ENCODE measurements around the gene NTPCR.
A peak's percentile ranks its signal among the peaks of the same experiment; 100 is the strongest.
"Not testable (repeated sequence)": the region's sequence is repeated elsewhere in the genome, so short reads cannot be mapped to it uniquely, and the experiment has no call there.

The NTPCR gene

DNA sequence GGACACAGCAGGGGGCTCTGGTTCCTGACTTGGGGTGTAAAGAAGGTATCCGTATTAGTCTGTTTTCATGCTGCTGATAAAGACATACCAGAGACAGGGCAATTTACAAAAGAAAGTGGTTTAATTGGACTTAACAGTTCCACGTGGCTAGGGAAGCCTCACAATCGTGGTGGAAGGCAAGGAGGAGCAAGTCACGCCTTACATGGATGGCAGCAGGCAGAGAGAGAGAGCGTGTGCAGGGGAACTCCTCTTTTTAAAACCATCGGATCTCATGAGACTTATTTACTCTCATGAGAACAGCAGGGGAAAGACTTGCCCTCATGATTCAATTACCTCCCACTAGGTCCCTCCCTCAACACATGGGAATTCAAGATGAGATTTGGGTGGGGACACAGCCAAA, 23.2 kb upstream of the NTPCR start:
- DNase-seq (ENCODE audit: low spot score) = not testable (repeated sequence)

DNA sequence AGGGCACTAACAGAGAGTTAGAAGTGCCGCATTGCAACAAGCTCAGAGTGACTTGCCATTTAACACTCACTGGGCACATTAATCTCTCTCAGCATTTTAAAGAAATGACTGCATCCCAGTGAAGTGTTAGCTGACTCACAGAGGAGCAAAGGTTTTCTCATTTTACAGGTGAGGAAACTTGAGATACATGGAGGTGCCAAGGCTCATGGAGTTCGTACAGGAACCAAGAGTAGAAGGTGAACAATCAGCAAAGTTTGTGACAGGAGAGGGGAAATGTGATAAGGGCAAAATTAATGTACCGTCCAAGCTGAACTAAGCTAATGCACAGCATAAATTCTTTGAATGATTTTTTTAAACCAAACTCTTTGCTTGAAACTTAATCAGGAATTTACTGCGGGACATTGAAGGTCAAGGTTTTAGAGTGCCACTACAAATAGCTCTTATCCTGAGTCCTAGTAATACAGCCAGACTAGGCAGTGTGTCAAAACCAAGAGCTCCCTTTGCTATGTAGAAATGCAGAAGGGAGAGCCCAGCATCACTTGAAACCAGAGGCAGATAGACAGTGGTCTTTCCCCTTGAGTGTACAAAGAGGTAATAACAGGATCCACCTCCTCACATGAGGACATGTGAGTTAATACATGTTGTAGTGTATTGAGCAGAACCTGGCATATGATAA, 22.4 kb upstream of the NTPCR start:
- DNase-seq (ENCODE audit: low spot score) = no peak

DNA sequence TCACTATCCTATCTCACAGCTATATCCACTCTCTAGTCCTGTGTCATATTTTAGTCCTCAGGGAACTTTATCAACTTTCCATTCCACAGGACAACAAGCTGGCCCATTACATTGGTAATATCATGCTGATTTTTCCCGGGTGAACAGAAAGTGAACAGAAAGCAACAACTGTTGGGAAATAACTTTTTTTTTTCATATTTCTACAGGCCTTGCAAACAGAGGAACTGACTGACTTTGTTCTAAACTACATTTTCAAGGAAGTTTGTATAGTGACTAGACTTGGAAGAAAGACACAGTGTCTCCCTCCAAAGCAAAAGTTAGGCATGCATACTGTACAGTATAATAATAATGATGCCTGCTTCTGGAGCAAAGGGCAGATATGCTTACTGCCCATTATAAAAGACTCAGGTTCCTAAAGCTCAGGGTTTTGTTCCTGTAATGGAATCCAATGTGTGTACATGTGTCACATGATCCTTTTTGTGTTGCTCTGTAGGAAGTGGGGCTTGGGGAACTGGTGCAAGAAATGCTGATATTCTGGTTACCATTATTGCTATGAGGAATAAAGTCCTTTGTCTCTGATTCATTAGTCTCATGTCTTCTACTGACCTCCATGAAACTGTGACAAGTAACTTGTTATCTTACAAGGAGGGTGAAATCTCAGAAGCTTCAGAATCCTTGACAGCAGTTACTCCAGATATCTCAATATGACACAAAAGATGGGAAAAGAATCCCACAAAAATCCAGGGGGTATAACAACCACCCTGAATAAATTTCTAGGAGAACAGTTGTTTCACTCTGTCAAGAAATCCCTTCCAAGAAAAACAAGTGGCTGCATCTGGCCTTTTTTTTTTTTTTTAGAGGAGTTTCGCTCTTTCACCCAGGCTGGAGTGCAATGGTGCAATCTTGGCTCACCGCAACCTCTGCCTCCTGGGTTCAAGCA, 17.7 kb upstream of the NTPCR start:
- DNase-seq (ENCODE audit: low spot score) = no peak

DNA sequence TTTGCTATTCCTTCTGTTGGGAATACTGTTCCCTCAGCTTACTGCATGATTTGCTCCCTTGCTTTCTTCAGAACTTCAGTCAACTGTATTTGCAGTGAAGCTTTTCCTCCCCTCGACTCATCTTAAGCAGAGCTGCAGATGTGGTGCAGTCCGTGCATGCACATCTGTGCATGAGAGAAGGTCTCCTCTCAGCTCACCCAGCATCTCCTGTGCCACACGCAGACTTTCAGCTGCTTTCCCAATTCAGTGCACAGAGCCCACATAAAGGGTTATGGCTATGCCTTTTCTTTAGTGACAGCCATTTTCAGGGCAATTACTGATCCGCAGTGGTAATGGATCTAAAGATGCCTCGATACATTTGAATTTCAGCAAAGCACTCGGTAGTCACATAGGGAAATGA, 13.5 kb upstream of the NTPCR start:
- no peak for DNase-seq (ENCODE audit: low spot score)

DNA sequence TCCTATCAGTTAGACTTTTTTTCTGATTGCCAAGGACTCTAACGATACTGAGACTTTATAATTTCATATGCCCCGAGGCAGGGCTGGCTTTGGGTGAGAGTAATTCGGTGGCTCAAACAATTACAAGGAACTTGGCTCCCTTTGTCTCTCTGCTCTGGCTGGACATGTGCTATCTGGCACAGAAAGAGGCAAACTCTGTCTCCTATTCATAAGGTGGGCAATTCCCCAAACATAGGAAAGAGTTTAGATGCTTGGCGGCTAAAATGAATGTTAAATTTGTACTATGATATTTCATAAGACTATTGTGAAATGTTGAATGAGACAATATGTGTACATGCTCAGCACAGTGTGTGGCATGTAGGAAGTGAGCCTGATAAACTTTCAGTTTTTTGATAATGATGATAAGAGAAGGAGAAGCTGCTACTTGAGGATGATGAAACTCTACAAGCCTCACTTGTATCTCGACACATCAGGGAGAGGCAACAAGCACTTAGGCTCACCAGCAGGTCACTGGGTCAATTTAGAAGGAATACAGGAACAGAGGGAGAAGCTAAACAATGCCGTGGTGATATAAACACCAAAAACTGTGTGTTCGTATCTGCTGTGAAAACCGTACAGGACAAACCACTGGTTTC, 12.6 kb upstream of the NTPCR start:
- DNase-seq (ENCODE audit: low spot score) = no peak

DNA sequence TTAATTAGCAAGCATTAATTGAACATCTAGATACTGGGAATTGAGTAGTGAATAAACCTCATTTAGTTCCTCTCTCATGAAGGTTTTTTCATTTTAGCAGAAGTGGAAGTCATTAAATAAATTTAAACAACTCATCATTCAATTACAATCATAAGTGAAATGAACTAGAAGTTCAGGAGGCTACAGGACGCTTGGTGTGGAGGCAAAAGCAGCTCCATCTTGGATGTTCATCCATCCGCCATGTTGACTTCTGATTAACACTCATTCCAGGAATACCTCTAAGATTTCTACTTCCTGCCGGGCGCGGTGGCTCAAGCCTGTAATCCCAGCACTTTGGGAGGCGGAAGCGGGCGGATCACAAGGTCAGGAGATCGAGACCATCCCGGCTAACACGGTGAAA, 11.5 kb upstream of the NTPCR start:
- no peak for DNase-seq (ENCODE audit: low spot score)

DNA sequence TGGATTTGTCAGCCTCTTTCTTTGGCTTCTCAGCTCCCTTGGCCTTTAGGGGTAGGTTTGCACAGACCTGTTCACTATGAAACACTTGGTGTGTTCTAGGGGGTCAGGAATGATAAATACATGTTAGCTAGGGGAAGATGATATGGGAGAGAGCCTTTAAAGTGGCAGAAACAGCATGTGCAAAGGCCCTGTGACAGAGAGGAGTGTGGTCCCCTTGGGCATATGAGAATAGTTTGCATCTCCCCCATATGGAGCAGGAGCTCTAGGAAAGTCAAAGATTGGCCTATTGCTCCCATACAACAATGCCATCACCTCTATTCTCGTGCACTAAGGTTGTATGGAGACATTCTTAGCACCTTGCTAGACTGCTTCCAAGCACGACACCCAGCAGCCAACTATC, 10.7 kb upstream of the NTPCR start:
- no peak for DNase-seq (ENCODE audit: low spot score)

DNA sequence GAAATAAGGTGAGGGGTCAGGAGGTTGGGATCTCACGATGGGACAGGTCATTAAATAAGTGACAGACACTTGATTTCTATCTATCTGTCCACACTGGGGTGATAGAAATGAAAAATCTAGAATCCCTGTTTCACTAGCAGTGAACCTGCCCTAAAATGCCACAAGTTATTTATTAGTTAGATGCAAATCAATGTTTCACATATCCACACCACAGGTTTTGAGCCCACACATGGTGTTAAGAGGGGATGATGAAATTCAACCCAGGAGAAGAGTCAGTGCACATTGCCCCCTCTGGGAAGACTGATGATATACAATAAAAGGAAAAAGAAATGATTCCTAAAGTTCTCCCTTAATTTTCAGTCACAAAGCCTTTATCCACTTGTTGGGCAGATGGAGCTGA, 10.1 kb upstream of the NTPCR start:
- no peak for DNase-seq (ENCODE audit: low spot score)

DNA sequence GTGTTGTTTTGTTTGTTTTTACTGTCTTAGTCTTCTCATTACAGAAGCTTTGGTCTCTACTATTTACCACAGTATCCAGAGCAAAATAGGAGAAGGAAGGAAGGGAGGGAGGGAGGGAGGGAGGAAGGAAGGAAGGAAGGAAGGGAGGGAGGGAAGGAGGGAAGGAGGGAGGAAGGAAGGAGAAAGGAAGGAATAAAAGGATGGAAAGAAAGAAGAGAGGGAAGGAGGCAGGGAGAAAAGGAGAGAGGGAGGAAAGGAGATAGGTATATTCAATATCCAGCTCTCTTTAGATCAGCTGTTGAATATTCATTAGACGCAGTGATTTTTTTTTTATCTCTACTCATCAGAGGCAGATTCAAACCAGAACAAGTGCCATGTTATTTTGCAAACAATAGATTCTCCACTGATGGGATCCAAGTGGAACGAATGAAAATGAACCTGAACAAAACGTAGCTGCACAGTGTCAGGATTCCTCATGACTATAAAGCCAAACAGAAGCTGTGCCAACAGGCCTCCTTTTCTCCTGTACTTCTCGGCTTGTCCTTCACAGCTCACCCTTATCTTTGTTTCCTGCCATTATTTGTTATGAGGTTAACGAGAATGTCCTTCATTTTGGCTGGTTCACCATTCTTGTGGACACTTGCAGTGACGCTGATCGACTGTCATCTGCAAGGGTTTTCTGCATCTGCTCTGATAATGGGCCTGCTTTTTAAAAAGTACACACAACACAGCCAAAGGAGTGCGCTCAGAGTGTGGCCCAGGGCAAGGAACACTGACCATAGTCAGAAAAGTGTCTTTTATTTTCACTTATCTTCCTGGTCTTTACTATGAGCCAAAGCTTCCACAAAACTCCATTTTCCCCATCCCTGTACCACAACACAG, 7.8 kb upstream of the NTPCR start:
- DNase-seq (ENCODE audit: low spot score) = no peak

DNA sequence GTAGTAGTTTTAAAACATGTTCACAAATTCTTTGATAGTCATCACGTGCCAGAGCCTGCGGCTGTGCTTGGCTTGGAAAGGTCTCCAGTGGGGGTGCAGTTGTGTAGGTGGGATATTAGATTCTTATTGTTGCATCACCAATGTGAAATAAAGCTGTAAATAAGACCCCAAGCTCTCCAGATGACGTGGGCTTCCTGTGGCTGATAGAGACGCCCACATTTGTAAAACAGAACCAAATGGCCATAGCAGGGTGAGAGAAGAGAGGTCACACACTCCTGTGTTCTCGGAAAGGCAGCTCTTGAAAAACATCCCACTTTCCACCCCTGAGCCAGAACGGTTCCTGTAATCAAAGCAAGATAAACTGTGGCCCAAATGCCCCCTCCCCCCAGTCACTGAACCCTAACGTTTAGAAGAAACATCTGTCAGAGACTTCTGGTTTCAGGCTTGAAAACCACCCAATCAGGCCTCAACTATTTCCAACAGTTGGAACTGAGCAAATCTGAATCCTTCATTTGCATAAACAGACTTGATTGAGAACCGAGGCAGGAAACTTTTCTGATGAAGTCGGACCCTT, 6.6 kb upstream of the NTPCR start:
- peak; percentile 24 for DNase-seq (ENCODE audit: low spot score)

DNA sequence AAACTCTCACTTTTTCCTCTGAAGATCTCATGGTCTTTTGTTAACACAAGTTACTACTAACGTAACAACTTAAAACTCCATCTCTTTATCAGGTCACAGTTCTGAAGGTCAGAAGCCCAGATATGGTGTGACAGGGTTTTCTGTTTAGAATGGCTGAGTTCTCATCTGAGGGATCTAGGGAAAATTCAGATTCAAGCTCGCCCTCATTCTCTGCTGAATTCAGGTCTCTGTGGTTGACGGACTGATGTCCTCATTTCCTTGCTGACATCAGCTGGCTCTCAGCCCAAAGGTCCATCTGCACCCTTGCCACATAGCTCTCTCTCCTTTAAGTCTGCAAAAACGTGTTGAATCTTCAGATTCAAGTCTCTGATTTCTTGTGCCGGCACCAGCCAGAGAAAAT, 6.1 kb upstream of the NTPCR start:
- peak; percentile 7 for DNase-seq (ENCODE audit: low spot score)

DNA sequence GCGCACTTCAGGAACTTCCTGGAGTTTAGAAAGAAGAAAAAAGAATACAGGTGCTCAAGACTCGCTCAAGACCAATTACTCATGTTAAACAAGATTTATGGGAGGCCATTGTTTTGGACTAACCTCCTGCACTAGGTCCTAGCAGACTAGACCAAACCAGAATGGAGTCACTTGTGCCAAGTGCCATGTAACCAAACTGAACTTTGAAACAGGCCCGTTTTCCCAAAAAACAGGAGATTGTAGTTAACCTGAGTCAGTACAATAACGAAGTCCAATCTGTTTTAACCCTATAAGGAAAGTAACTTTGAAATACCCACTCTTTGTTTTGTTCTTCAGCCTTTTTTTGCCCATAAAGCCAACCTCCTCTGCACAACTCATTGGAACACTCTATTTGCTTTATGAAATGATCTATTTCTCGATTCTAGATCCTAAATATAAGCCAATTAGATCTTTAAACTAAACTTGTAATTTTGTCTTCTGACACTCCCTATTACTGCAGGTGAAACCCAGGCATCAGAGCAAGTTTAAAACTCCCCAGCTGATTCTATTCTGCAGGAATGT, 695 bp upstream of the NTPCR start:
- no peak for DNase-seq (ENCODE audit: low spot score)

DNA sequence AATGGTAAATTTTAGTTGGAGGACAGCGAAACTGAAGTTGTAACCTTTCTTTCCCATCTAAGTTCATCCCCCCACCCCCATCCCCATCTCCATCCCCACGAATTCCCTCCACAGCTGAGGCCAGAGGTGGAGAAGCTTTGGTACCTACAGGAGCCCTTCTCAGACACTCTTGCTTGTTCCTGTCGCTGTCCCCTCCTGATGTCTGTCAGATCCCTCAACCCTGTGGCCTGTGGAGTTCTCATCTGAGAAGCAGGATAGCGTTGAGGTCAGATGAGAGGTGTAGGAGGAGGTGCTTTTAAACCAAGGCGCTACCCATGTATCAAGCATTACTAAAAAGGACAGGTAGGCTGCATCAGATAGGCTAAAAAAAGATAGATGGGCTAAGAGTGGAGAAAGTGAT, 769 bp downstream of the NTPCR start:
- DNase-seq (ENCODE audit: low spot score) = peak; percentile 34

DNA sequence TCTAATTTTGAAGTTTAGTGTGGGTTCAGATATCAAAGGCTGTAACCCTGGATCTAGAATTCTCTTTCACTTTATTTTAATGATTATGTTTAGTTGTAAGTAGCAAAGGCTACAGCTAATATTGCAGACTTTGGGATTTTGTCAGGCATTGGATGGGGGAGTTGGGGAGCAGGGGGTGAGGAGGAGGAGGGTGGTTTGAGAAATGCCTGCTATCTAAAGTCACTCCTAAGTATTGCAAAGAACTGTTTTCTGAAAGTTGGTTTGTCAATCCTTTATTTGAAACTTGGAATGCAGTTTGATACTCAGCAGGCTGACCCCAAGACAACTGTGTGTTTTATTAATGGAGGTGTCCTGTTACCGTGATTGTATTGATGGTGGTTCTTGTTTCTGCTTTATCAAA, 1.2 kb downstream of the NTPCR start:
- no peak for DNase-seq (ENCODE audit: low spot score)

DNA sequence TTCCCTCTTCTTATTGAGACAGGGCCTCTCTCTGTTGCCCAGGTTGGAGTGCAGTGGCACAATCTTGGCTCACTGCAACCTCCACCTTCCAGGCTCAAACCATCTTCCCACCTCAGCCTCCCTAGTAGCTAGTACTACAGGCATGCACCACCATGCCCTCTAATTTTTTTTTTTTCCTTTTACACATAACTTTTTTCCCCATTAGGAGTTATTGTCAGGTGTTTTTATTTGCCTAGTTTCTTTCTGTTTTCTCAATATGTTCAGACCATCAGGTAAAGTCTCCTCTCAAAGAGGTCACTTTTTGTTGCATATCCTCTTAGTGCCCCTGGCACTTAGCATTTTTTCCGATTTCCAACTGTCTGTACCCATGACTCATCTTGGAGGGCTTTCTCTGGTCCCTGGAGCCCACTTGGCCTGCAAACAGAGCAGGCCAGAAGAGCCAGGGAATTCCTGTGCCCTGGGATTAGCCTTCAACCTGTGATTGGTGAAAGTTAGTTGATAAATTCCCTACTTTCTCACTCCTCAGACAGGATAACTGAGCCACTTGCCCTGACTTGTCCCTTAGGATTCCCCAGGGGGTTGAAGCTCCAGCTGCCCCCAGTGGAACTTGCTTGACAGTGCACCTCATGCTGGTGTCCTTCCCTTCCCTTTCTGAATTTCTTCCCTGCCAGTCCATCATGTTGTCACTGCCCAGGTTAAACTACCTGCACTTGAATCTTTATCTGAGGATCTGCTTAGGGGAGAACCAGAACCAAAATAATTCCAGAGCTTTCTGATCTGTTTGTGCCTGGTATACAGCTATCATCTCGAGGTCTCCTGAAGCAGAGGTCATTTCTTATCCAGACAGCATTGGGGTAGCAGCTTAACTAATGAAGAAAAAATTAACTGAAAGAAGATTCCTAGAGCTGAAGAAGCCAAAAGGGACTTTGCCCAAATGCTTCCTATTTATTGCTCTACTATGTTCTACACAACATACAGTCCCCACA, 2.4 kb downstream of the NTPCR start:
- DNase-seq (ENCODE audit: low spot score) = peak; percentile 35

DNA sequence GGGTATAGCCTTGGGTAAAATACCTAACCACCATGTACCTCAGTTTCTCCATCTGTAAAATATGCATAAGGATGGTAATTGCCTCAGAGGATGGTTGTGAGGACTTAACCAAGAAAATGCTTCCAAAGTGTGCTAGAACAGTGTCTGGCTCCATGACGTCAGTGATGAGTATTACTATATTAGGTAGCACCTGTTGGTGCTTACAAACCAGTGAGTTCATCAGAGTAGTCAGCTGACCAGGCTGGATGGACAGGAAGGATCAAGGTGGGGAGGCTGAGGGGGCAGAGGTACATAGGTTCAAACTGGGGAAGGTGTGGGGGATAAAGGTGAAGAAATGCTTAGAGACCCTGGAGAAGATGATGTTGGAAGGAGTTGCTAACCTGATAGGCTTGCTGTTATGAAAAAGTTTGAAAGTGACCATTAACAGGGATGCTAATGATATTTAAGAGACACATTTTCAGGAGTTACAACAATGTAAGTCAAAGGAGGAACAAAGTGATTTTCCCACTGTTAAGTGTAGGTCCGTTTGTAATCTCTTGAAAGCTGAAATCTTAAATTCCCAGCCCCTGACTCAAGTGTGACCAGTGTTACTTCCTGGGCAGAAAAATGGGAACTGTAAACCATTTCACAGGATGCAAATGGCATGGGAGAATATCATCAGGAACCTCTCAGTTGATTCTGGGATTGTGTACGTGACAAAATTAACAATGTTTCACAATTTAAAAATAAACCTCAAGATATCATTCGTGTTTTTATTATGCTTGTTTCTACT, 4.4 kb downstream of the NTPCR start:
- DNase-seq (ENCODE audit: low spot score) = no peak

DNA sequence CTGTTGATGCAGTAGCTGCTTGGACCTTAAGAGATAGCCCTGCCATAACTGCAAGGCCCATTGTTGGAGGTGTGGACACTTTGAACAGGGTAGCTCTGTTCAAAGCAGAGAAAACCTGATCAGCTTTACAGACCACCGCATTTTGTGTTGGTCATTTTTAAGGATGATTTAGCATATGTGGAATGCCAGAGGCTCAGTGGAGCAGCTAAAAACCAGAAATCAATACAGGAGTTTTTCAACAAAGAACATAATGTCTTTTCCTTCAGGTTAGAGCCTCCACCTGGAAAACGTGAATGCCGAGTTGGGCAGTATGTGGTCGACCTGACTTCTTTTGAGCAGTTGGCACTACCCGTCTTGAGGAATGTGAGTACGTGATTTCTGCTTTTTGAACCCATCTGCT, 5.7 kb downstream of the NTPCR start:
- DNase-seq (ENCODE audit: low spot score) = no peak

DNA sequence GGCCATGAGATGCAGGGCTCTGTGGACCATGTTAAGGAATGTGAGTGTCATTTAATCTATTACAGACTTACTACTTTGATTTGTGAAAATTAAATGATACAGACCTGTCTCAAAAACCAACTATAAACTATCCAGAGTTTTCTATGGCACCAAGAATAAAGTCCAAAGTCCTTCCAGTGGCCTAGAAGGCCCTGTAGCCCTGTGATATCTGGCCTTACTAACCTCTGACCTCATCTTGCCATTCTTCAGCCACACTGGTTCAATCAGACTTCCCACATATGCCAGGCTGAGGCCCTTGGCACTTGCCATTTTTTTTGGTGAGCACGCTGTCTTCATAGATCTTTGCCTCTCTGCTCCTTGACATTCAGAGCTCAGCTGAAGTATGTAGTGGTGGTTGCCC, 7.7 kb downstream of the NTPCR start:
- DNase-seq (ENCODE audit: low spot score) = no peak

Measured in activated CD4-positive, alpha-beta T cell treated with anti-CD3 and anti-CD28 coated beads, Interleukin-2, Interleukin-4, amounts not matched to agents 100 ng/mL and 50 ng/mL, durations not matched to agents 16 hours and 8 hours (primary cell).